ENCODE measurements around the gene ERF. TPM values are rescaled to one million over a fixed set of nuclear protein-coding genes. Genes with fewer than 3 reads are reported as not detected.

Gene ERF
- total RNA-seq, 2 experiments from 2014 or later = 43.5 to 58.7 TPM

DNA sequence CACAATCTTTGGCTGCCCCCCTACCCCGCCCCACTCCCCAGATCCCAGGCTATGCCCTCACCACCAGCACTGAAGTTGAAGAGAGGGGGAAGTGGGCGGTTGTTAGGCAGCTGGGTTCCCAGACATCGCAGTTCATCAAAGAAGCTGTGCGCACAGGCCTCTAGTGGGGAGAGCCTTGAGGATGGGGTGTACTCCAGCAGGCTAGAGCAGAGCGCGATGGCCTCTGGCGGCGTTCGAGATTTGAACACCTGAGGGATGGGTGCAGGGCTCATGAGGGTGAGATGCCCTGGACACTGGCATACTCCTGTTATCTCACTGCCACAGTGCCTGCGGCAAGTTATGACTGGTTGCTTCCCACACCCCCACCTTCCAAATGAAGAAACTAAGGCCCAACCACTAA, 22.5 kb downstream of the ERF start:
- Mint-ChIP-seq H3K9me3 (ENCODE audit: low read depth) (no peaks in the 10 kb centered on the region), H3K4me3 (no peak overlapping the region), H3K36me3 (peaks cover 47% of the 10 kb centered on the region), H3K4me1 (peaks cover 5% of the 10 kb centered on the region), H3K27me3 (no peaks in the 10 kb centered on the region), H3K27ac (peak overlapping the region; percentile 17)
- CTCF ChIA-PET = interaction anchor here (1.5 kb wide), 1 partner anchor 124 kb away, joined by 4 read pairs; no protein-coding TSS in a partner anchor
- ATAC-seq (no peak), DNase-seq (no peak)

DNA sequence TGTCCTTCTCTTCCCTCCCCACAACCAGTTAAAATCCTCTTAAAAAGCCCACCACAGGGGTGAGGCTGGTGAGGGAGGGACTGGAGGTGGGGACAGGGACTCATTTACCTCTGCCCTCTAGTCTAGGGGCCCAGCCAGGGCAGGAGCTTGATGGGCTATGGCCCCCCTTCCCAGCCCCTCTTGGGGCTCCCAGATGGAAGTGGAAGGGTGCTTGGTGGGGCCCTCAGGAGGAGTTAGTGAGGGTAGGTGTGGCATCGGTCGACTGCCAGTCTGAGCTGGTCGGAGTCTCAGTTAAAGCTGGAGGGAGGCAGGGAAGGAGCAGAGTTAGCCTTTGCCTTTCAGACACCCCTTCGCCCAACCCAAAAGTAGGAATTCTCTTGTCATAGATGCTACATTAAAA, 24.4 kb downstream of the ERF start:
- peaks cover 7% of the 10 kb centered on the region for H3K4me1 Mint-ChIP-seq
- no peaks in the 10 kb centered on the region for H3K27me3 Mint-ChIP-seq
- H3K4me3 Mint-ChIP-seq = no peak overlapping the region
- DNase-seq (no peak), ATAC-seq (no peak)
- no peak overlapping the region for H3K27ac Mint-ChIP-seq
- no peaks in the 10 kb centered on the region for H3K9me3 Mint-ChIP-seq (ENCODE audit: low read depth)
- CTCF ChIA-PET = interaction anchor here (0.7 to 1.1 kb wide), 2 partner anchors 84 to 122 kb away, joined by 3 read pairs; no protein-coding TSS in a partner anchor
- peaks cover 52% of the 10 kb centered on the region for H3K36me3 Mint-ChIP-seq

GRCh38 chr19:42229855-42230351, 25.0 kb downstream of the ERF start:
- CTCF ChIA-PET = interaction anchor here (0.7 to 1.1 kb wide), 2 partner anchors 84 to 121 kb away, joined by 3 read pairs; no protein-coding TSS in a partner anchor
- peaks cover 47% of the 10 kb centered on the region for H3K36me3 Mint-ChIP-seq
- H3K4me1 Mint-ChIP-seq = peaks cover 7% of the 10 kb centered on the region
- ATAC-seq (no peak), DNase-seq (no peak)
- H3K27ac Mint-ChIP-seq = no peak overlapping the region
- no peak overlapping the region for H3K4me3 Mint-ChIP-seq
- H3K27me3 Mint-ChIP-seq = no peaks in the 10 kb centered on the region
- H3K9me3 Mint-ChIP-seq (ENCODE audit: low read depth) = no peaks in the 10 kb centered on the region

DNA sequence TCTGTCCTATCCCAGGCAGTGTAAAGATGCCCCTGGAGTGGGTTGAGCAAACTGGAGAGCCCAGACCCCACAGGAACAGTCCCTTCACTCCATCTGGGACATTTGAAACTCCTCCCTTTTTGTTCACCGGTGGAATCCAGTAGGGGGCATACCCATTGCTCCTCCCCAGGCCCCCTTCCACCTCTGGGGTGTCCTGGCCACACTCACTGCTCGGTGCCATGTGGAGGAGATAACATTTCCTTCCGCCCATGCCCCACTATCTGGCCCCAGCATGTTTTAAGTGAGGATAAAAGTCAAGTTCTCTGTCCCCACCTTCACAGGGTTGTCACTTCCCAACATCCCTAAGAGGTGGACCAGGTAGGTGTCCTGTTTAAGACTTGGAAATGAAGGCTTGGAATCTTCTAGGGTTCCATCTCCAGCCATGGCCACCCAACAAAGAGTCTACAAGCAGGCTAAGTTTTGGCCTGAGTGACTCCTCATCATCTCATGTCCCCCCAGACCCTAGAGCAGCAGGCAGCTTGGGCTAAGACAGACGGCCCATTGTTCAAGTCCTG, 25.6 kb downstream of the ERF start:
- H3K27ac Mint-ChIP-seq = no peak overlapping the region
- no peaks in the 10 kb centered on the region for H3K9me3 Mint-ChIP-seq (ENCODE audit: low read depth)
- DNase-seq (no peak), ATAC-seq (no peak)
- no peaks in the 10 kb centered on the region for H3K27me3 Mint-ChIP-seq
- H3K4me1 Mint-ChIP-seq = peaks cover 7% of the 10 kb centered on the region
- peaks cover 45% of the 10 kb centered on the region for H3K36me3 Mint-ChIP-seq
- CTCF ChIA-PET = interaction anchor here (1.1 kb wide), 1 partner anchor 121 kb away, joined by 3 read pairs; no protein-coding TSS in a partner anchor
- no peak overlapping the region for H3K4me3 Mint-ChIP-seq

DNA sequence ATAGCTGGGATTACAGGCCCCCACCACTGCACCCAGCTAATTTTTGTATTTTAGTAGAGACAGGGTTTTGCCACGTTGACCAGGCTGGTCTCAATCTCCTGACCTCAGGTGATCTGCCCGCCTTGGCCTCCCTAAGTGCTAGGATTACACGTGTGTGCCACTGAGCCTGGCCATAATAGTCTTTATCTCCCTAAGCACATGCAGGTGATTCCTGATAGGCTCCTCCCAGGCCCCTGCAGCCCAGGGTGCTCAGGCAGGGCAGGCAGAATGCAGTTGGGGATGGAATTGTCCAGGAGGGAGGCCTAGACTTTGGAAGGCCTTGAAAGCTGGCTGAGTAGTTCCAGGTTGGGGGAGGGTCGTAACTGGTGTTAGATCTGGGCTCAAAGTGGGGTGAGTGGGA, 26.3 kb downstream of the ERF start:
- peaks cover 42% of the 10 kb centered on the region for H3K36me3 Mint-ChIP-seq
- ATAC-seq = no peak
- H3K9me3 Mint-ChIP-seq (ENCODE audit: low read depth) = no peaks in the 10 kb centered on the region
- CTCF ChIA-PET = interaction anchor here (1.0 kb wide), 1 partner anchor 119 kb away, joined by 4 read pairs; no protein-coding TSS in a partner anchor
- DNase-seq = no peak
- no peaks in the 10 kb centered on the region for H3K27me3 Mint-ChIP-seq
- H3K4me1 Mint-ChIP-seq = peaks cover 7% of the 10 kb centered on the region
- H3K4me3 Mint-ChIP-seq = no peak overlapping the region
- no peak overlapping the region for H3K27ac Mint-ChIP-seq

- H3K27ac Mint-ChIP-seq = peak overlapping the region; percentile 26
- no peaks in the 10 kb centered on the region for H3K27me3 Mint-ChIP-seq
- ATAC-seq (no peak), DNase-seq (no peak)
- no peaks in the 10 kb centered on the region for H3K9me3 Mint-ChIP-seq (ENCODE audit: low read depth)
- peaks cover 39% of the 10 kb centered on the region for H3K36me3 Mint-ChIP-seq
- H3K4me3 Mint-ChIP-seq = no peak overlapping the region
- CTCF ChIA-PET = interaction anchor here (0.8 to 2.0 kb wide), 4 partner anchors 10 to 58 kb away, joined by 3 to 4 read pairs (median 4); no protein-coding TSS in a partner anchor
- H3K4me1 Mint-ChIP-seq = peaks cover 18% of the 10 kb centered on the region
Measured at GRCh38 chr19:42226886-42227285, 28.0 kb downstream of the ERF start.

- Mint-ChIP-seq H3K27ac (no peak overlapping the region), H3K4me3 (no peak overlapping the region), H3K9me3 (ENCODE audit: low read depth) (no peaks in the 10 kb centered on the region), H3K27me3 (no peaks in the 10 kb centered on the region), H3K4me1 (peaks cover 26% of the 10 kb centered on the region), H3K36me3 (peaks cover 33% of the 10 kb centered on the region)
- CTCF ChIA-PET = interaction anchor here (0.8 to 2.0 kb wide), 4 partner anchors 11 to 59 kb away, joined by 3 to 4 read pairs (median 4); no protein-coding TSS in a partner anchor
- no peak for ATAC-seq
- no peak for DNase-seq
Measured at GRCh38 chr19:42225718-42226292, 29.1 kb downstream of the ERF start.

DNA sequence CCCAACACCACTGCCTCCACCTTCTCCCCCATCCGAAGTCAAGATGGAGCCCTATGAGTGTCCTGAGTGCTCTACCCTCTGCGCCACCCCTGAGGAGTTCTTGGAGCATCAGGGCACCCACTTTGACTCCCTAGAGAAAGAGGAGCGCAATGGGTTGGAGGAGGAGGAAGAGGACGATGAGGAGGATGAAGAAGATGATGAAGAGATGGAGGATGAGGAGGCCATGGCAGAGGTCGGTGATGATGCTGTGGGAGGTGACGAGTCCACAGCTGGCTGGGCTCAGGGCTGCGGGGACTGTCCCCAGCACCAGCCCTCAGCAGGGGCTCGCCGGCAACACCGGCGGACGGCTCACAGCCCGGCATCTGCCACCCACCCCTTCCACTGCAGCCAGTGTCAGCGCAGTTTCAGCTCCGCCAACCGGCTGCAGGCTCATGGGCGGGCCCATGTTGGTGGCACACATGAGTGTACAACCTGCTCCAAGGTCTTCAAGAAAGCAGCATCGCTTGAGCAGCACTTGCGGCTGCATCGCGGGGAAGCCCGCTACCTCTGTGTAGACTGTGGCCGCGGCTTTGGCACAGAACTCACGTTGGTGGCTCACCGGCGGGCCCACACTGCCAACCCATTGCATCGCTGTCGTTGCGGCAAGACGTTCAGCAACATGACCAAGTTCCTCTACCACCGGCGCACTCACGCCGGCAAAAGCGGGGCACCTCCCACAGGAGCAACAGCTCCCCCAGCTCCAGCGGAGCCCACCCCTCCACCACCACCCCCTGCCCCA, 29.8 kb downstream of the ERF start:
- CTCF ChIA-PET = interaction anchor here (2.0 kb wide), 1 partner anchor 54 kb away, joined by 4 read pairs; no protein-coding TSS in a partner anchor
- no peak for DNase-seq
- Mint-ChIP-seq H3K27me3 (no peaks in the 10 kb centered on the region), H3K36me3 (peaks cover 34% of the 10 kb centered on the region), H3K4me3 (no peak overlapping the region), H3K9me3 (ENCODE audit: low read depth) (no peaks in the 10 kb centered on the region), H3K27ac (no peak overlapping the region), H3K4me1 (peaks cover 31% of the 10 kb centered on the region)
- no peak for ATAC-seq

GRCh38 chr19:42220751-42221097, 34.2 kb downstream of the ERF start:
- CTCF ChIA-PET = interaction anchor here (1.0 to 2.7 kb wide), 7 partner anchors 17 to 88 kb away, joined by 3 to 14 read pairs (median 4); no protein-coding TSS in a partner anchor
- Mint-ChIP-seq H3K27me3 (no peaks in the 10 kb centered on the region), H3K4me3 (peak overlapping the region; percentile 98), H3K27ac (peak overlapping the region; percentile 94), H3K9me3 (ENCODE audit: low read depth) (no peaks in the 10 kb centered on the region), H3K36me3 (peaks cover 21% of the 10 kb centered on the region), H3K4me1 (peaks cover 58% of the 10 kb centered on the region)
- ATAC-seq (no peak), DNase-seq (no peak)

DNA sequence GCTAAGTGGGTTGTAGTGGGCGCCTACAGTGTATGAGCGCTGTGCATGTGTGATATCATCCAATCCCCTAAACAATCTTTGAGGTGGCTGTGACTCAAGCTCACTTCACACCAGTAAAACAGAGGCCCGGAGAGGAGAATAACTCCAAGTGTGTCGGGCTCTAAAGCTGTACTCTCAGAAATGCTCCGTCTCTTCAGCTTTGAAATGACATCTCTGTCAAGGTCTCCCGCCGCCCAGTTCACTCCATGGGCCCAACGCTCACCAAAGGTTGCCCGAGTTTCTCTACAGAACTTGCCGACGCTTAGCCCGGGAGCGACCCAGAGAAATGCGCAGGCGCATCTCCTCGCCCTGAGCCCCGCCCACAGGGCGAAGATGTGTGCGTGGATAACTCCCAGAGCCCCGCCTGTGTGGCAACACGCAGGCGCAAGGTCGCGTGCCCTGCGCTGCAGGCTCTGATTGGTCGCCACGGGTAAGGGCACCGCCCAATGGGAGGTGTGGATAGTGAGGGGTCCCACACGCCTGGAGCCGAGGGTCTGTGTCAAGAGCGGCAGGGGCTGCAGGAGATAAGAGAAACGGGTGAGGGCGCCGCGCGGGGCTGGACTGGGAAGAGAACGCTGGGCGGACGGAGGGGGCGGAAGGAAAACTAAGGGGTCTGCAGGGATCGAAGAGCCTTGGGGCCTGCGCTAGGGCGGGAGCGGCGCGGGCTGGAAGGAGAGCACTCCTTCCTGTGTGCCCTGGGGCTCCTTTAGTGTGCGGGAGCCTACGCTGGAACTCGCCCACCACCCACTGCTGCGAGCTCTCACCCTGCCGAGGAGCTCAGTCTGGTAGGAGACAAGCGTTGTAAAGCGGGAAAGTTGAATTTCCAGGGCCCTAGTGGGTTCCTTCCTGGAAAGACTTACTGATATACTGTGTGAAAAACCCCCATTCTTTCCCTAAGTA, 34.8 kb downstream of the ERF start, which contains the start of gene ZNF526:
ZNF526 (plus strand) TSS at position 501 of the 939 bp plus-strand sequence. CDS start 4,092 bp downstream, outside the sequence.
- Mint-ChIP-seq H3K9me3 (ENCODE audit: low read depth) (no peaks in the 10 kb centered on the region), H3K4me3 (peak within 1 kb of the TSS; percentile 98), H3K4me1 (peaks cover 65% of the 10 kb centered on the region), H3K27ac (peak within 1 kb of the TSS; percentile 94), H3K36me3 (peaks cover 21% of the 10 kb centered on the region), H3K27me3 (no peaks in the 10 kb centered on the region)
- DNase-seq (peak; percentile 99), ATAC-seq (peak; percentile 87)
- CTCF ChIA-PET = interaction anchor here (0.7 to 2.7 kb wide), 12 partner anchors 17 to 112 kb away, joined by 3 to 14 read pairs (median 3); partner anchors contain the start of genes GSK3A and POU2F2

GRCh38 chr19:42217520-42218437, 37.1 kb downstream of the ERF start, which contains the start of gene DEDD2:
Gene DEDD2 (minus strand): TSS chr19:42217677. CDS start chr19:42217007, 670 bp downstream.
- DNase-seq (peak; percentile 100), ATAC-seq (peak; percentile 82)
- Mint-ChIP-seq H3K4me3 (peak within 1 kb of the TSS; percentile 81), H3K27ac (peak within 1 kb of the TSS; percentile 94), H3K36me3 (peaks cover 30% of the 10 kb centered on the region), H3K4me1 (peaks cover 83% of the 10 kb centered on the region), H3K9me3 (ENCODE audit: low read depth) (no peaks in the 10 kb centered on the region), H3K27me3 (no peaks in the 10 kb centered on the region)
- CTCF ChIA-PET = interaction anchor here (1.0 to 4.7 kb wide), 10 partner anchors 17 to 107 kb away, joined by 3 to 39 read pairs (median 6); partner anchors contain the start of genes GSK3A and POU2F2

Data from activated CD8-positive, alpha-beta memory T cell treated with anti-CD3 and anti-CD28 coated beads, Interleukin-2, amount 10 ng/mL, durations not matched to agents 7 days and 5 days (primary cell).